CD4-positive, alpha-beta T cell treated with Interferon alpha-2 for 1 hour (primary cell): Measurements from ENCODE around the gene HIVEP3.

ENCODE experiments used
- DNase-seq, 2 donors: peaks; one replicate each; pipeline ENCODE4 v3.0.0-alpha.2; 2020 to 2022

Gene HIVEP3

GRCh38 chr1:41523071-41523470, 395.7 kb downstream of the HIVEP3 start:
- DNase-seq, result no peak

GRCh38 chr1:41521766-41522165, 397.0 kb downstream of the HIVEP3 start:
- no peak for DNase-seq

- no peak for DNase-seq
These were observed 397.6 kb downstream of the HIVEP3 start for GRCh38 chr1:41520951-41521752.

- no peak for DNase-seq
These were observed 399.1 kb downstream of the HIVEP3 start for GRCh38 chr1:41519667-41520066.

GRCh38 chr1:41518471-41518870, 400.3 kb downstream of the HIVEP3 start:
- DNase-seq, result no peak

GRCh38 chr1:41517062-41517438, 401.7 kb downstream of the HIVEP3 start:
- DNase-seq, result no peak

GRCh38 chr1:41516168-41517061, 402.3 kb downstream of the HIVEP3 start:
- peak; percentile 54 to 60 for DNase-seq

- DNase-seq, result no peak
These were observed 402.9 kb downstream of the HIVEP3 start for GRCh38 chr1:41515778-41516167.

GRCh38 chr1:41515131-41515678, 403.5 kb downstream of the HIVEP3 start:
- no peak for DNase-seq

GRCh38 chr1:41514381-41514780, 404.3 kb downstream of the HIVEP3 start:
- no peak for DNase-seq

- DNase-seq, result no peak
These were observed 405.4 kb downstream of the HIVEP3 start for GRCh38 chr1:41513383-41513735.

- DNase-seq, result no peak
These were observed 405.9 kb downstream of the HIVEP3 start for GRCh38 chr1:41512701-41513382.

- no peak for DNase-seq
These were observed 407.5 kb downstream of the HIVEP3 start for GRCh38 chr1:41511239-41511540.

- no peak for DNase-seq
These were observed 408.0 kb downstream of the HIVEP3 start for GRCh38 chr1:41510531-41511238.

- no peak for DNase-seq
These were observed 409.5 kb downstream of the HIVEP3 start for GRCh38 chr1:41509270-41509671.

- no peak for DNase-seq
These were observed 410.4 kb downstream of the HIVEP3 start for GRCh38 chr1:41508290-41508689.

GRCh38 chr1:41507836-41508235, 410.9 kb downstream of the HIVEP3 start:
- no peak for DNase-seq

- DNase-seq, result no peak
These were observed 411.5 kb downstream of the HIVEP3 start for GRCh38 chr1:41507110-41507720.

- DNase-seq, result no peak
These were observed 414.3 kb downstream of the HIVEP3 start for GRCh38 chr1:41504114-41505035.

GRCh38 chr1:41503538-41504113, 415.1 kb downstream of the HIVEP3 start:
- DNase-seq, result no peak

GRCh38 chr1:41502912-41503311, 415.8 kb downstream of the HIVEP3 start:
- DNase-seq, result no peak
